Thymus (tissue), 11 donors: ENCODE results near the gene AAGAB. TPM values are rescaled to one million over a fixed set of nuclear protein-coding genes. Genes with fewer than 3 reads are reported as not detected.

Experiments
- DNase-seq, 9 donors: peaks; one replicate each; pipeline ENCODE4 v3.0.0-alpha.2; 2013; ENCODE audit warnings: low spot score in 9 of 9, low read depth in 6 of 9, missing footprints in 1 of 9
- H3K27ac ChIP-seq, 2 donors: one replicate each; pipeline ENCODE4 v1.5.1; 2013; ENCODE audit warnings: control low read depth in 1 of 2, low read depth in 1 of 2, low read length in 1 of 2, mild to moderate bottlenecking in 1 of 2, moderate library complexity in 1 of 2
- H3K27me3 ChIP-seq, 2 donors: one replicate each; pipeline ENCODE4 v1.5.1; 2013; ENCODE audit warnings: low read length in 1 of 2; ENCODE audit not compliant: control insufficient read depth in 2 of 2, insufficient read depth in 1 of 2
- H3K36me3 ChIP-seq, 2 donors: one replicate each; pipeline ENCODE4 v1.5.1; 2013; ENCODE audit warnings: low read length in 1 of 2, mild to moderate bottlenecking in 1 of 2, moderate library complexity in 1 of 2; ENCODE audit not compliant: control insufficient read depth in 2 of 2, insufficient read depth in 2 of 2
- H3K4me1 ChIP-seq, 2 donors: one replicate each; pipeline ENCODE4 v1.5.1; 2013; ENCODE audit warnings: low read length in 2 of 2; ENCODE audit not compliant: control insufficient read depth in 2 of 2, insufficient read depth in 2 of 2
- H3K4me3 ChIP-seq, 2 donors: one replicate each; pipeline ENCODE4 v1.5.1; 2013; ENCODE audit warnings: low read length in 2 of 2, control low read depth in 1 of 2, mild to moderate bottlenecking in 1 of 2
- H3K9me3 ChIP-seq, 2 donors: one replicate each; pipeline ENCODE4 v1.5.1; 2013; ENCODE audit warnings: low read length in 1 of 2, mild to moderate bottlenecking in 1 of 2; ENCODE audit not compliant: control insufficient read depth in 2 of 2, insufficient read depth in 1 of 2
- WGBS: extraction: QIAGEN DNeasy Blood & Tissue Kit; methylation state at CpG from one replicate; pipeline ENCODE4 v1.1.7; 2013; 5-methylcytosine and 5-hydroxymethylcytosine counted together
- polyA plus RNA-seq: library from polyadenylated mRNA; stranded (reverse); fragments of 200-250 nt; gene quantifications from one replicate; pipeline ENCODE4 v1.2.3, GENCODE V29; 2013
- total RNA-seq: library from RNA; stranded (reverse); fragments of 120-200 nt; gene quantifications from one replicate; pipeline ENCODE4 v1.2.4, GENCODE V29; 2013
- donor health status: healthy.

AAGAB gene
- total and polyA plus RNA-seq, 2 donors, result 23.2 to 45.7 TPM

GRCh38 chr15:67189326-67190051, 65.0 kb downstream of the AAGAB start:
- H3K4me1 ChIP-seq, result peaks cover 0 to 42% of the 10 kb centered on the region in 2 donors
- no peak for DNase-seq
- no peaks in the 10 kb centered on the region for H3K27me3 ChIP-seq
- WGBS, result 94% methylated on average over 26 of the region's 26 CpGs
- peaks cover 30 to 51% of the 10 kb centered on the region in 2 donors for H3K36me3 ChIP-seq
- peak overlapping the region in 1 of 2 donors; percentile 65 for H3K27ac ChIP-seq
- H3K9me3 ChIP-seq, result no peaks in the 10 kb centered on the region
- no peak overlapping the region for H3K4me3 ChIP-seq

GRCh38 chr15:67188551-67189218, 65.8 kb downstream of the AAGAB start:
- Histone ChIP-seq H3K9me3 (no peaks in the 10 kb centered on the region), H3K4me3 (no peak overlapping the region), H3K27ac (peak overlapping the region; percentile 62 to 65), H3K36me3 (peaks cover 27 to 52% of the 10 kb centered on the region in 2 donors), H3K4me1 (peaks cover 0 to 42% of the 10 kb centered on the region in 2 donors), H3K27me3 (no peaks in the 10 kb centered on the region)
- 96% methylated on average over 8 of the region's 8 CpGs for WGBS
- DNase-seq, result peak in 1 of 9 donors; percentile 22

GRCh38 chr15:67187351-67187854, 67.1 kb downstream of the AAGAB start:
- Histone ChIP-seq H3K36me3 (peaks cover 26 to 52% of the 10 kb centered on the region in 2 donors), H3K4me1 (peaks cover 0 to 40% of the 10 kb centered on the region in 2 donors), H3K9me3 (no peaks in the 10 kb centered on the region), H3K27ac (no peak overlapping the region), H3K4me3 (no peak overlapping the region), H3K27me3 (no peaks in the 10 kb centered on the region)
- DNase-seq, result no peak
- WGBS, result 98% methylated on average over 12 of the region's 12 CpGs

DNA sequence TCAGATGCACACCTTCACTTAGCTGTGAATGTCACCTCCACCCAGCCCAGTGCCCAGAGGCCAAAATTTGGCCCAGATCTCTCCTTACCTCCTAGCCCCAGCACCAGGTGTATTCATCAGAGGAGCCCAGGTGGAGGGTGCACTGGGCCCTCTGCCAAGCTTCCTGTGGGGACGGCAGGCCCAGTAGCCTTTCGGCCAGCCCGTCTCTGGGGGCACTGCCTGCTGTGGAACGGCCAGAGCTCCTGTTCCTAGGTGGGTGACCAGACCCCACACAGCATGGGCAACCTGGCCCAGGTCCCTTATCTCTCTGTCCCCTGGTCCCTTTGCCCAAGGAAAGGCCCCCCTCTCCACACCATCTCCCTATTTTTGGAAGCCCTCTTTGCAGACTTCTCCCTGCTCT, 67.8 kb downstream of the AAGAB start:
- Histone ChIP-seq H3K9me3 (no peaks in the 10 kb centered on the region), H3K27me3 (no peaks in the 10 kb centered on the region), H3K4me1 (peaks cover 0 to 36% of the 10 kb centered on the region in 2 donors), H3K27ac (peak overlapping the region in 1 of 2 donors; percentile 36), H3K36me3 (peaks cover 24 to 46% of the 10 kb centered on the region in 2 donors), H3K4me3 (no peak overlapping the region)
- no peak for DNase-seq
- whole genome bisulfite sequencing, result 97% methylated on average over 4 of the region's 4 CpGs

- no peak overlapping the region for H3K27ac ChIP-seq
- 79% methylated on average over 6 of the region's 6 CpGs for WGBS
- H3K9me3 ChIP-seq, result no peaks in the 10 kb centered on the region
- no peak overlapping the region for H3K4me3 ChIP-seq
- peaks cover 0 to 36% of the 10 kb centered on the region in 2 donors for H3K4me1 ChIP-seq
- no peak for DNase-seq
- no peaks in the 10 kb centered on the region for H3K27me3 ChIP-seq
- peaks cover 24 to 41% of the 10 kb centered on the region in 2 donors for H3K36me3 ChIP-seq
These were observed 68.2 kb downstream of the AAGAB start for GRCh38 chr15:67186226-67186649.

- peaks cover 22 to 39% of the 10 kb centered on the region in 2 donors for H3K36me3 ChIP-seq
- no peaks in the 10 kb centered on the region for H3K9me3 ChIP-seq
- H3K4me3 ChIP-seq, result no peak overlapping the region
- WGBS, result 59% methylated on average over 9 of the region's 9 CpGs
- peaks cover 0 to 36% of the 10 kb centered on the region in 2 donors for H3K4me1 ChIP-seq
- no peak overlapping the region for H3K27ac ChIP-seq
- no peaks in the 10 kb centered on the region for H3K27me3 ChIP-seq
- DNase-seq, result no peak
These were observed 68.7 kb downstream of the AAGAB start for GRCh38 chr15:67185621-67186225.

DNA sequence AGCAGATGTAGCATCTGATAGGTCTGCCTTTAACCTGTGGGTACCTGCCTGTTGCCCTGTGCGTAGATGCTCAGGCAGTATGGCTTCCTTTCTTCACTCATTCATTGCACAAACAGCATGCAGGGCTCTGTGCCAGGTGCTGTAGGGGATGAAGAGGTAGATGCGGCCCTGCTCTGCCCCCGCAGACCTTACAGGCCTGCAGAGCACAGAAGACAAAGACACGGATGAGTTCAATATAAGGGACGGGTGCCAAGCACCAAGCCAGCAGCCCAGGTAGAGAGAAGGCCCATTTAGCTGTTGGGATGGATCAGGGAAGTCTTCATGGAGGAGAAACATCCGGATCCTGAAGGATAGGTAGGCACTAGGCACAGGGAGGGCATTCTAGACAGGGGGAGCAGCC, 69.4 kb downstream of the AAGAB start:
- Histone ChIP-seq H3K4me1 (peaks cover 0 to 31% of the 10 kb centered on the region in 2 donors), H3K36me3 (peaks cover 19 to 36% of the 10 kb centered on the region in 2 donors), H3K27me3 (no peaks in the 10 kb centered on the region), H3K4me3 (no peak overlapping the region), H3K9me3 (no peaks in the 10 kb centered on the region), H3K27ac (peak overlapping the region in 1 of 2 donors; percentile 19)
- whole genome bisulfite sequencing, result 88% methylated on average over 6 of the region's 6 CpGs
- no peak for DNase-seq

GRCh38 chr15:67184208-67184925, 70.1 kb downstream of the AAGAB start:
- no peaks in the 10 kb centered on the region for H3K27me3 ChIP-seq
- H3K4me1 ChIP-seq, result peaks cover 0 to 29% of the 10 kb centered on the region in 2 donors
- H3K4me3 ChIP-seq, result no peak overlapping the region
- H3K36me3 ChIP-seq, result peaks cover 19 to 34% of the 10 kb centered on the region in 2 donors
- no peak for DNase-seq
- H3K27ac ChIP-seq, result peak overlapping the region in 1 of 2 donors; percentile 19
- 87% methylated on average over 18 of the region's 18 CpGs for WGBS
- no peaks in the 10 kb centered on the region for H3K9me3 ChIP-seq
